Muscle of leg (tissue), 11 donors: Measurements from ENCODE around the gene PRKAR1B. TPM values are rescaled to one million over a fixed set of nuclear protein-coding genes. Genes with fewer than 3 reads are reported as not detected.

Experiments used
- DNase-seq: peaks from one replicate; pipeline ENCODE4 v3.0.0; 2013
- H3K27ac ChIP-seq: one replicate; pipeline ENCODE4 v1.5.1; 2013; ENCODE audit warnings: mild to moderate bottlenecking, low read length, control low read depth
- H3K27me3 ChIP-seq: one replicate; pipeline ENCODE4 v1.6.1; 2013; ENCODE audit warnings: low read length; ENCODE audit not compliant: control insufficient read depth, insufficient read depth
- H3K36me3 ChIP-seq: one replicate; pipeline ENCODE4 v1.6.1; 2013; ENCODE audit warnings: low read length; ENCODE audit not compliant: control insufficient read depth, insufficient read depth
- H3K4me1 ChIP-seq: one replicate; pipeline ENCODE4 v1.6.1; 2013; ENCODE audit warnings: low read length; ENCODE audit not compliant: control insufficient read depth, insufficient read depth
- H3K4me3 ChIP-seq: one replicate; pipeline ENCODE4 v1.5.1; 2013; ENCODE audit warnings: low read length, control low read depth
- H3K9me3 ChIP-seq: replicated peaks from 2 replicates; pipeline ENCODE4 v1.6.1; 2013; ENCODE audit warnings: low read depth, low read length; ENCODE audit not compliant: control insufficient read depth
- WGBS: methylation state at CpG from one replicate; pipeline ENCODE4 v1.1.5; 2013; ENCODE audit warnings: missing lambda C conversion rate; ENCODE audit not compliant: insufficient coverage; 5-methylcytosine and 5-hydroxymethylcytosine counted together
- polyA plus RNA-seq, 8 donors: library from polyadenylated mRNA; unstranded; fragments of 120-200 nt; gene quantifications; one replicate each; pipeline versions ENCODE4 v1.2.1 to v1.2.3, GENCODE V29; 2013; ENCODE audit warnings: inconsistent platforms in 1 of 8, low replicate concordance in 1 of 8; ENCODE audit not compliant: insufficient read length in 8 of 8, insufficient read depth in 1 of 8
- total RNA-seq: library from RNA; stranded (reverse); fragments of 120-200 nt; gene quantifications from one replicate; pipeline ENCODE4 v1.2.4, GENCODE V29; 2013

PRKAR1B gene
- total and polyA plus RNA-seq, 9 donors, result 23.1 to 45.4 (median 35.0) TPM

GRCh38 chr7:732094-732541, 5.0 kb upstream of the PRKAR1B start:
- peak overlapping the region; percentile 79 for H3K27ac ChIP-seq

GRCh38 chr7:731440-732085, 4.5 kb upstream of the PRKAR1B start:
- WGBS, result 88% methylated on average over 10 of the region's 17 CpGs
- Histone ChIP-seq H3K27me3 (no peaks in the 10 kb centered on the region), H3K4me1 (peaks cover 35% of the 10 kb centered on the region), H3K9me3 (peaks cover 6% of the 10 kb centered on the region), H3K27ac (peak overlapping the region; percentile 79), H3K36me3 (peaks cover 21% of the 10 kb centered on the region), H3K4me3 (no peak overlapping the region)
- no peak for DNase-seq

More at GRCh38 chr7:732094-732541, 5.0 kb upstream of the PRKAR1B start:
- Histone ChIP-seq H3K9me3 (peaks cover 6% of the 10 kb centered on the region), H3K4me3 (no peak overlapping the region), H3K4me1 (peaks cover 35% of the 10 kb centered on the region), H3K27me3 (no peaks in the 10 kb centered on the region), H3K36me3 (peaks cover 21% of the 10 kb centered on the region)
- peak; percentile 61 for DNase-seq
- WGBS, result 79% methylated on average over 17 of the region's 17 CpGs

- no peaks in the 10 kb centered on the region for H3K27me3 ChIP-seq
- no peak overlapping the region for H3K4me3 ChIP-seq
- peaks cover 6% of the 10 kb centered on the region for H3K9me3 ChIP-seq
- peaks cover 21% of the 10 kb centered on the region for H3K36me3 ChIP-seq
- WGBS, result 90% methylated on average over 18 of the region's 23 CpGs
- DNase-seq, result peak; percentile 49
- H3K27ac ChIP-seq, result peak overlapping the region; percentile 87
- peaks cover 41% of the 10 kb centered on the region for H3K4me1 ChIP-seq
Observed at GRCh38 chr7:730501-731439, 3.7 kb upstream of the PRKAR1B start.

GRCh38 chr7:729140-730000, 2.3 kb upstream of the PRKAR1B start:
- no peak overlapping the region for H3K4me3 ChIP-seq
- peaks cover 2% of the 10 kb centered on the region for H3K9me3 ChIP-seq
- peaks cover 19% of the 10 kb centered on the region for H3K36me3 ChIP-seq
- peak overlapping the region; percentile 87 for H3K27ac ChIP-seq
- no peaks in the 10 kb centered on the region for H3K27me3 ChIP-seq
- DNase-seq, result no peak
- WGBS, result 90% methylated on average over 22 of the region's 29 CpGs
- H3K4me1 ChIP-seq, result peaks cover 44% of the 10 kb centered on the region

- WGBS, result 100% methylated on average over 2 of the region's 9 CpGs
- H3K27ac ChIP-seq, result no peak overlapping the region
- H3K27me3 ChIP-seq, result no peaks in the 10 kb centered on the region
- H3K4me1 ChIP-seq, result peaks cover 44% of the 10 kb centered on the region
- DNase-seq, result no peak
- H3K36me3 ChIP-seq, result peaks cover 19% of the 10 kb centered on the region
- no peak overlapping the region for H3K4me3 ChIP-seq
- H3K9me3 ChIP-seq, result no peaks in the 10 kb centered on the region
Observed at GRCh38 chr7:728602-729001, 1.5 kb upstream of the PRKAR1B start.

- Histone ChIP-seq H3K9me3 (peaks cover 2% of the 10 kb centered on the region), H3K36me3 (peaks cover 18% of the 10 kb centered on the region), H3K4me3 (peak overlapping the region; percentile 20), H3K27me3 (no peaks in the 10 kb centered on the region), H3K4me1 (peaks cover 44% of the 10 kb centered on the region), H3K27ac (no peak overlapping the region)
- WGBS, result 23% methylated on average over 13 of the region's 21 CpGs
- no peak for DNase-seq
Observed at GRCh38 chr7:727806-728460, 852 bp upstream of the PRKAR1B start.

- Histone ChIP-seq H3K36me3 (peaks cover 15% of the 10 kb centered on the region), H3K27me3 (no peaks in the 10 kb centered on the region), H3K4me1 (peaks cover 39% of the 10 kb centered on the region), H3K27ac (no peak overlapping the region), H3K4me3 (peak overlapping the region; percentile 48), H3K9me3 (peaks cover 6% of the 10 kb centered on the region)
- WGBS, result under 1% methylated on average over 39 of the region's 39 CpGs
- no peak for DNase-seq
Observed at GRCh38 chr7:726854-727103, 302 bp downstream of the PRKAR1B start.

- H3K27me3 ChIP-seq, result no peaks in the 10 kb centered on the region
- DNase-seq, result peak; percentile 94
- peak within 1 kb of the TSS; percentile 60 for H3K27ac ChIP-seq
- H3K4me3 ChIP-seq, result peak within 1 kb of the TSS; percentile 48
- peaks cover 8% of the 10 kb centered on the region for H3K9me3 ChIP-seq
- H3K4me1 ChIP-seq, result peaks cover 34% of the 10 kb centered on the region
- WGBS, result 6% methylated on average over 54 of the region's 56 CpGs
- H3K36me3 ChIP-seq, result peaks cover 14% of the 10 kb centered on the region
Observed at GRCh38 chr7:726084-726853, 812 bp downstream of the PRKAR1B start, which contains the start of gene DNAAF5. Gene DNAAF5, plus strand, starts transcription at chr7:726699. Its CDS starts 22 bp downstream, at chr7:726721.
